GM12875 (cell line): ENCODE data around the gene TIMP1.

Source experiments
- H3K4me3 ChIP-seq: one replicate; pipeline ENCODE4 v1.5.1; 2011; ENCODE audit warnings: low read depth, low read length, control low read depth
- CTCF ChIP-seq: IDR thresholded peaks from 2 replicates; pipeline ENCODE4 v1.5.1; 2011; ENCODE audit warnings: low read depth, mild to moderate bottlenecking, control low read depth, inconsistent platforms, low read length, moderate library complexity, borderline replicate concordance; ENCODE audit not compliant: insufficient read depth

Gene TIMP1

GRCh38 chrX:47581731-47582647, at the start of gene TIMP1:
Gene TIMP1 (plus strand): TSS chrX:47582436. CDS start chrX:47583416, 980 bp downstream.
- TF ChIP-seq CTCF = no peak
- peak within 1 kb of the TSS; percentile 64 for H3K4me3 ChIP-seq

- TF ChIP-seq CTCF = no peak
- H3K4me3 ChIP-seq = no peak overlapping the region
These were observed 42.4 kb upstream of the TIMP1 start for GRCh38 chrX:47539860-47540259.

- no peak overlapping the region for H3K4me3 ChIP-seq
- 0 out of 2 replicates have a peak, but pooled peaks have one; percentile 11 for TF ChIP-seq CTCF
These were observed 41.3 kb upstream of the TIMP1 start for GRCh38 chrX:47540754-47541538.

GRCh38 chrX:47543496-47543895, 38.7 kb upstream of the TIMP1 start:
- no peak for TF ChIP-seq CTCF
- H3K4me3 ChIP-seq = no peak overlapping the region

- no peak for TF ChIP-seq CTCF
- peak overlapping the region; percentile 44 for H3K4me3 ChIP-seq
These were observed 26.1 kb upstream of the TIMP1 start for GRCh38 chrX:47556045-47556623.

GRCh38 chrX:47558436-47558835, 23.8 kb upstream of the TIMP1 start:
- no peak for TF ChIP-seq CTCF

More at GRCh38 chrX:47558436-47558835, 23.8 kb upstream of the TIMP1 start:
- H3K4me3 ChIP-seq = no peak overlapping the region
